ENCODE results near the gene PABPC1L. TPM values are rescaled to one million over a fixed set of nuclear protein-coding genes. Genes with fewer than 3 reads are reported as not detected.

PABPC1L gene
- total RNA-seq, 2 donors from 2014 or later: 11.5 to 36.3 TPM

DNA sequence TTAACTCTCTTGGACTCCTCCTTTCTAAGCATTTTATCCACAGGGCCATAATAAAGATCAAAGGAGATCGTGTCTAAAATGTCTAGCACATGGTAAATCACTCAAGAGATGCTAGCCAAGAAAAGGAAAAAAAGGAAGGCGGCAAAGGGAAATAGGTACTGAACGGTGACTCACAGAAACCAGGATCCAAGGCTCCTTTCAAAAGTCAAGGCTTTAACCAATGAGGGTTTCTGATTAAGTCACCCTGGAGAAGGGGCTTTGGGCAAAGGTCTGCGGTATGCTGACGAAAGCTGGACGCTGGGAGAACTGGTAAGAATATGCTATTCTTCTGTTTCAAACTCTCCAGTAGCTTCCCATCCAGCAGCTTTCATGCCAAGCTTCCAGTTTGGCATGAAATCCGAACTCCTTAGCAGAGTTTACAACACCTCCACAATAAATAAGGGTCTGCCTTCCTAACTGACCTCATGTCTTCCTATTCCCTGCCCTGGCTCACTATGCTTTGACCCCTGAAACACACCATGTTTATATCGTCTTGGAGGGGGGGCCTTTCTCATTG, 49.3 kb downstream of the PABPC1L start:
- TF ChIP-seq, protein P1, sequence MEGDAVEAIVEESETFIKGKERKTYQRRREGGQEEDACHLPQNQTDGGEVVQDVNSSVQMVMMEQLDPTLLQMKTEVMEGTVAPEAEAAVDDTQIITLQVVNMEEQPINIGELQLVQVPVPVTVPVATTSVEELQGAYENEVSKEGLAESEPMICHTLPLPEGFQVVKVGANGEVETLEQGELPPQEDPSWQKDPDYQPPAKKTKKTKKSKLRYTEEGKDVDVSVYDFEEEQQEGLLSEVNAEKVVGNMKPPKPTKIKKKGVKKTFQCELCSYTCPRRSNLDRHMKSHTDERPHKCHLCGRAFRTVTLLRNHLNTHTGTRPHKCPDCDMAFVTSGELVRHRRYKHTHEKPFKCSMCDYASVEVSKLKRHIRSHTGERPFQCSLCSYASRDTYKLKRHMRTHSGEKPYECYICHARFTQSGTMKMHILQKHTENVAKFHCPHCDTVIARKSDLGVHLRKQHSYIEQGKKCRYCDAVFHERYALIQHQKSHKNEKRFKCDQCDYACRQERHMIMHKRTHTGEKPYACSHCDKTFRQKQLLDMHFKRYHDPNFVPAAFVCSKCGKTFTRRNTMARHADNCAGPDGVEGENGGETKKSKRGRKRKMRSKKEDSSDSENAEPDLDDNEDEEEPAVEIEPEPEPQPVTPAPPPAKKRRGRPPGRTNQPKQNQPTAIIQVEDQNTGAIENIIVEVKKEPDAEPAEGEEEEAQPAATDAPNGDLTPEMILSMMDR (IDR thresholded peaks at IDR 0.05): no peak
- DNase-seq: no peak

DNA sequence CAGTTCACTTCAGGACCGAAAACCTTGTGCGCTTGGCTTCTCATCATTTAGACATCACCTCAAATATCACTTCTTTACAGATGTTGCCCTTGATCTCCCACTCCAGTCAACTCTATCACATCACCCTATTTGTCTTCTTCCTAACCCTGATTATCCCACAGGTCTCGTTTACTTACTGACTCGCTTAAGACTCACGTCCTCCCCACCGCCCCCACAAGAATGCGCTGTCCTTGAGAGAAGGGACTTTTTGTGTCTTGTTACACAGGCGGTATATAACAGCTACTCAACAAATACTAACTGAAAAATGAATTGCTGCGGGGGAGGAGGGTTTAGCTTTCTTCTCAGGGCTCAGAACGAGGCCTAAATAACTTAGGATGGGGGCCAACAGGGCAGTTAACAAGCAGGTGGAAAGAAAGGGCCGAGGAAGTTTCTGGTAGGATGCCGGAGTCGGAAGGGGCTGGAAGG, 49.8 kb downstream of the PABPC1L start:
- TF ChIP-seq, protein P1 (IDR thresholded peaks at IDR 0.05): no peak
- Histone ChIP-seq H3K4me1 (no peaks in the 10 kb centered on the region), H3K36me3 (no peaks in the 10 kb centered on the region), H3K27ac (peak overlapping the region; percentile 75), H3K9ac (ENCODE audit: low read depth in 2 of 2, low read length in 2 of 2) (peak overlapping the region; percentile 67 to 80), H3K4me3 (peak overlapping the region; percentile 90), H3K27me3 (no peaks in the 10 kb centered on the region), H3K9me3 (no peaks in the 10 kb centered on the region)
- intact Hi-C loops (cut with DNase I): loop anchor here (10.0 kb wide), 1 partner anchor 65 kb away; no protein-coding TSS in a partner anchor
- DNase-seq: no peak

More for the DNA sequence above, 49.3 kb downstream of the PABPC1L start:
- Histone ChIP-seq H3K9ac (ENCODE audit: low read depth in 2 of 2, low read length in 2 of 2) (peak overlapping the region in 1 of 2 donors; percentile 67), H3K4me3 (peak overlapping the region; percentile 90), H3K4me1 (no peaks in the 10 kb centered on the region), H3K36me3 (no peaks in the 10 kb centered on the region), H3K27me3 (no peaks in the 10 kb centered on the region), H3K9me3 (no peaks in the 10 kb centered on the region), H3K27ac (peak overlapping the region; percentile 75)
- intact Hi-C loops (cut with DNase I): loop anchor here (10.0 kb wide), 1 partner anchor 64 kb away; no protein-coding TSS in a partner anchor

DNA sequence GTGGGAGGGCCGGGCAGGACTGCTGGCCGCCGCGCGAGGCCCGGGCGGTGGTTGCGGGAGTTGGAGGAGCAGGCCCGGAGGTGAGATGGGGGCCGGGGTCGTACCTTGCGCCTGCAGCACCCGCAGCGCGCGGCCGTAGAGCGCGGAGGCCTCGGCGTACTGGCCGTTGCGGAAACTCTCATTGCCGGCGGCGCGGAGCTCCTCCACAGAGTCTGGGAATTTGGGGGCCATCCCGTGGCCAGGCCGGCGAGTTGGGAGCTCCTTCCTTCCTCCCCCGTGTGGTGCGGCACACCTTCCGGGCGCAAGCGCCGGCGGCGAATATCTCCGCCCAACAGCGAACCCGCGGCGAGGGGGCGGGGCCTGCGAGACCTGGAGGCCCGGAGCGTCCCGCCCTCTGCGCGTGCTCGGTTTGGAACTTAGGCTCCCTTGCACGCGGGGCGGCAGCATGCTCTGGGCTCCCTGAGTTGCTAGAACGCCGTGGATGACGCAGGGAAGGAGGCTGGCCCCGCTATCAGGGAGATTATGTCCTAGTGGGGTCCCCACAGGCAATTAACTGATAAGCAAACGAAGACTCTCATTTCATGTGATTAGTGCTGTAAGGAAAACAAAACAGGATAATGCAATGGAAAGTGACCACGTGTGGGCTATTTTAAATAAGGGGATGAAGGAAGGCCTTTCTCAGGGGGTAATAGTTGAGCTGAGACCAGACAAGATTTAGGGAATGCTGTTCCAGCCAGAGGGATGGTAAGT, 50.4 kb downstream of the PABPC1L start, which contains the start of gene TOMM34:
TOMM34 (minus strand) TSS at position 295 of the 750 bp plus-strand sequence; CDS start at position 231, 64 bp downstream.
- intact Hi-C loops (cut with DNase I): no loop called here
- Histone ChIP-seq H3K4me1 (no peaks in the 10 kb centered on the region), H3K9me3 (no peaks in the 10 kb centered on the region), H3K4me3 (peak within 1 kb of the TSS; percentile 90), H3K9ac (ENCODE audit: low read depth in 2 of 2, low read length in 2 of 2) (peak within 1 kb of the TSS; percentile 67 to 80), H3K27ac (peak within 1 kb of the TSS; percentile 75), H3K27me3 (no peaks in the 10 kb centered on the region), H3K36me3 (no peaks in the 10 kb centered on the region)
- TF ChIP-seq, protein P1 (IDR thresholded peaks at IDR 0.05): no peak
- DNase-seq: peak; percentile 98

DNA sequence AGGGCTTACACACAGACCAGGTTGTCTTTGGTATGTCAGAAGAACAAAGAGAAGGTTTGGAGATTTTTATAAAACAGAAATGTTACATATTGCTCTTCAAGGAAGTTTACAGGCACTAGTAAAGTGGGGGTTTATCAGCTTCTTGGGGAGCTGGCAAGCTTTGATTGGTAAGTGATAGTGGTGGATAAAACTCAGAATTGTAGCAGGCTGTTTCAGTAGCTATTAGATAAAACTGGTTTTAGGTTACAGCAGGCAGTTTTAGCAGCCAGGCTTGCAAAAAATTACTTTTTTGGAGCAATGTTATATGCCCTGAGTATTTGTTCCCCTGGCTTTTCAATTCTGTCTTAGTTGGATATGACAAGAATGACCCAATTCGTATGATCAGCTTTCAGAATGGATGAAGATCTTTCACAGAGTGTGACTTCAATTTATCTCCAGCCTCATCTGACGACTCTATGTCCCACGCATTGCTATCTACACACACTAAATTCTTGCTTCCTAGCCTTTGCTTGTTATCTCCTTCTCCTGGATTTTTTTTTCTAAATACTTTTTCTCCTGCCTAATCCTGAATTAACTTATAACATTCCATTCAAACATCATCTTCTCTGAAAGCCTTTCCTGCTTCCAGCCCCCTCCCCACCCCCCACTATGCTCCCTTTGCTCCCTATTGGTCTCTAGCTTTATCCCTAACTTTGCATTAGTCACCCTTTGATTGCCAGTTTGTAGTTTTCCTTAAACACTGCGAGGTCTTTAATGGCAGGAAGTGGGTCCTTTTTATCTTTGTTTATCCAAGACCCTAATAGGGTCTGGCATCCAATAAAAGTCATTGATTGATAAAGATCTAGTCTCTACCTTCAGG, 51.4 kb downstream of the PABPC1L start:
- no peaks in the 10 kb centered on the region for H3K27me3 ChIP-seq
- TF ChIP-seq, protein P1 (IDR thresholded peaks at IDR 0.05): no peak
- H3K4me3 ChIP-seq: no peak overlapping the region
- no peaks in the 10 kb centered on the region for H3K9me3 ChIP-seq
- no peak overlapping the region for H3K27ac ChIP-seq
- no peak overlapping the region for H3K9ac ChIP-seq (ENCODE audit: low read depth in 2 of 2, low read length in 2 of 2)
- no peak for DNase-seq
- H3K4me1 ChIP-seq: peaks cover 5% of the 10 kb centered on the region
- intact Hi-C loops (cut with DNase I): no loop called here
- no peaks in the 10 kb centered on the region for H3K36me3 ChIP-seq

DNA sequence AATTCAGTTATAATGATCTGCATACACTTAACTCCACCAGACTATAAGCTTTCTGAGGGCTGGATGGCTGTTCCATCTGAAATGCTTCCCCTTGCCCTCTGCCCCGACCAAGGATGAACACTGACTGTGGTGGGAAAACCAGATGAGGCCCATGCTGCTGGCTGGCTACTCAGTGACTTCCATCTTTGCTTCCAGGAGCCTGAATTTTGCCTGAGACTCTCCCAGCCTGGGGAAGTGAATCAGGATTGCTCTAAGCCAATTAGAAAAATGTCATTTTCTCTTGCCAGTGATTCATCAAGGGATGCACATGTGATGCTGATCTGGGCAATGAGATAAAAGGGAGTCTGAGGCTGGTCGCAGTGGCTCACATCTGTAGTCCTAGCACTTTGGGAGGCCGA, 52.0 kb downstream of the PABPC1L start:
- no peak overlapping the region for H3K4me3 ChIP-seq
- DNase-seq: no peak
- intact Hi-C loops (cut with DNase I): no loop called here
- H3K27me3 ChIP-seq: no peaks in the 10 kb centered on the region
- no peak overlapping the region for H3K27ac ChIP-seq
- no peaks in the 10 kb centered on the region for H3K36me3 ChIP-seq
- TF ChIP-seq, protein P1 (IDR thresholded peaks at IDR 0.05): no peak
- peaks cover 5% of the 10 kb centered on the region for H3K4me1 ChIP-seq
- H3K9ac ChIP-seq (ENCODE audit: low read depth in 2 of 2, low read length in 2 of 2): no peak overlapping the region
- H3K9me3 ChIP-seq: no peaks in the 10 kb centered on the region

All from colonic mucosa (tissue), 4 donors.